GM12878 (cell line): ENCODE measurements around the gene FANCL.

Experiments
- CEBPB ChIP-seq, 2 experiments: fragments of 150-350 bp in 1 of 2; IDR thresholded peaks; 2 replicates each; pipeline ENCODE4 v1.6.1; 2012 to 2014; ENCODE audit warnings: low read depth in 2 of 2, low read length in 2 of 2, borderline replicate concordance in 1 of 2, inconsistent platforms in 1 of 2
- CTCF ChIP-seq, 3 experiments: IDR thresholded peaks in 2 of 3; conservative IDR thresholded peaks in 1 of 3; 2 replicates each; pipeline ENCODE4 v1.5.1; 2011; ENCODE audit warnings: low read depth in 3 of 3, low read length in 3 of 3, mild to moderate bottlenecking in 3 of 3, control low read depth in 2 of 3, moderate library complexity in 2 of 3, inconsistent platforms in 1 of 3, mixed read lengths in 1 of 3; ENCODE audit not compliant: control insufficient read depth in 2 of 3, insufficient read depth in 1 of 3; ENCODE audit errors: extremely low read depth in 1 of 3
- EZH2 ChIP-seq: IDR thresholded peaks from 2 replicates; pipeline ENCODE4 v1.6.1; 2012; ENCODE audit warnings: low read depth, mild to moderate bottlenecking, control low read depth, inconsistent platforms, low read length, borderline replicate concordance; ENCODE audit not compliant: control insufficient read depth
- MYC ChIP-seq: IDR thresholded peaks from 2 replicates; pipeline ENCODE4 v1.6.1; 2011; ENCODE audit warnings: mild to moderate bottlenecking, low read length, moderate library complexity, inconsistent platforms; ENCODE audit not compliant: insufficient read depth, insufficient replicate concordance, insufficient read length, severe bottlenecking
- RAD21 ChIP-seq: IDR thresholded peaks from 2 replicates; pipeline ENCODE4 v1.6.1; 2011; ENCODE audit warnings: mild to moderate bottlenecking, low read depth, low read length, moderate library complexity; ENCODE audit not compliant: insufficient read depth
- RB1 ChIP-seq: fragments of 450-650 bp; formaldehyde crosslinking; IDR thresholded peaks from 2 replicates; pipeline ENCODE4 v1.6.1; 2017; ENCODE audit warnings: mild to moderate bottlenecking, borderline replicate concordance

- TF ChIP-seq RAD21, result no peak
- no peak for TF ChIP-seq EZH2
- TF ChIP-seq MYC, result no peak
- no peak for TF ChIP-seq CTCF (IDR thresholded peaks at IDR 0.05 in 2 of 3, conservative IDR thresholded peaks at IDR 0.05 in 1 of 3; ENCODE audit: control insufficient read depth in 2 of 3, extremely low read depth in 1 of 3, insufficient read depth in 1 of 3, low read depth in 3 of 3, low read length in 3 of 3)
- TF ChIP-seq RB1, result no peak
- TF ChIP-seq CEBPB (IDR thresholded peaks at IDR 0.05; ENCODE audit: borderline replicate concordance in 1 of 2, low read depth in 2 of 2, low read length in 2 of 2), result no peak
Measured at GRCh38 chr2:58261209-58261608, 20.1 kb upstream of the FANCL start.
